Nephron (organoid): ENCODE results near the gene TEX13D.

ENCODE experiments used
- H3K27ac Mint-ChIP-seq, 3 experiments: 2 replicates each; pipeline ENCODE4 v1.8.0; 2020; ENCODE audit warnings: mixed read lengths in 3 of 3, mild to moderate bottlenecking in 2 of 3, moderate library complexity in 1 of 3
- H3K27me3 Mint-ChIP-seq: 2 replicates; pipeline ENCODE4 v1.8.0; 2021; ENCODE audit warnings: low read depth, mild to moderate bottlenecking, moderate library complexity, mixed read lengths
- H3K36me3 Mint-ChIP-seq: 2 replicates; pipeline ENCODE4 v1.8.0; 2020; ENCODE audit warnings: low read depth, mixed read lengths
- H3K4me1 Mint-ChIP-seq: 2 replicates; pipeline ENCODE4 v1.8.0; 2020; ENCODE audit warnings: mixed read lengths
- H3K4me3 Mint-ChIP-seq, 3 experiments: 2 replicates each; pipeline ENCODE4 v1.8.0; 2020; ENCODE audit warnings: mild to moderate bottlenecking in 3 of 3, mixed read lengths in 3 of 3, moderate library complexity in 2 of 3
- H3K9me3 Mint-ChIP-seq: 2 replicates; pipeline ENCODE4 v1.8.0; 2020; ENCODE audit warnings: mixed read lengths
- CTCF ChIP-seq, 3 experiments: fragments of 200-600 bp; sonication (generic); IDR thresholded peaks; one replicate each; pipeline ENCODE4 v1.5.0; 2021; ENCODE audit warnings: antibody characterized with exemption in 3 of 3; ENCODE audit not compliant: unreplicated experiment in 3 of 3

Gene TEX13D

DNA sequence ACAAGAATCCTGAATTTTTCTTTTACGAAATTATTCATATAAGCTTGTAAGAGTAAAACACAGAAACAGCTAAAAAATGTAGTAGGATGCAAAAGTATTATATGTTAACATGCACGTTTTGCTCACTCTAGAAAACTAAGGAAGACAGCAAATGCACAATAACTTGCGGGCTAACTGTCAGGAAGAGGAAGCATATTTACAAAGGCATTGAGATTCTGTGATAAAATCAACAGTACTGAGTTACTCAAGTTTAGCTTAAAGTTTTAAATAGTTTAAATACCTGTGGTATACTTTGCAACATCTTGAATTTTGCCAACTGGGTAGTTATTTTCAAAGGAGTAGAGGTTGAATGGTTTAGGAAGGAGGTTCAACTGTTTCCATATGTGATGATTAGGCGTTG, 50.9 kb downstream of the TEX13D start:
- no peak for TF ChIP-seq CTCF (IDR thresholded peaks at IDR 0.05; ENCODE audit: unreplicated experiment in 3 of 3)
- no peaks in the 10 kb centered on the region for H3K36me3 Mint-ChIP-seq
- H3K9me3 Mint-ChIP-seq, result no peaks in the 10 kb centered on the region
- H3K27ac Mint-ChIP-seq, result no peak overlapping the region
- H3K27me3 Mint-ChIP-seq, result peaks cover 12% of the 10 kb centered on the region
- H3K4me3 Mint-ChIP-seq, result no peak overlapping the region
- H3K4me1 Mint-ChIP-seq, result peaks cover 6% of the 10 kb centered on the region

DNA sequence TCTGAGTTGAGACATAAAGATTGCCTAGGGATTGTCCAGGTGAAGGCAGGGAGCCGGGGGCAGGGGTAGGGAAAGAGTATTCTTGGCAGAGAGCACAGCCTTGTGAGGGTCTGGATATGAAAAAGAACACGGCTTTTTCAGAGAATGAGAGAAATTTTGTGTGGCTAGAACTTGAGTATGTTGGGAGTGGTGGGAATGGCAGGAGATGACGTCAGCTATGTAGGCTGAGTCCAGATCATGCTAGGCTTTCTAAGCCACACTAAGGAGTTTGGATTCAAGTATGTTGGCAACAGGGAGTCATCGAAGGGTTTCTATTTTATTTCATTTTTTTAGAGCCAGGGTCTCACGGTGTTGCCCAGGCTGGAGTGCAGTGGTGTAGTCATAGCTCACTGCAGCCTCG, 53.9 kb downstream of the TEX13D start:
- no peaks in the 10 kb centered on the region for H3K4me1 Mint-ChIP-seq
- H3K9me3 Mint-ChIP-seq, result no peaks in the 10 kb centered on the region
- no peak overlapping the region for H3K27ac Mint-ChIP-seq
- no peak overlapping the region for H3K4me3 Mint-ChIP-seq
- no peaks in the 10 kb centered on the region for H3K36me3 Mint-ChIP-seq
- TF ChIP-seq CTCF (IDR thresholded peaks at IDR 0.05; ENCODE audit: unreplicated experiment in 3 of 3), result no peak
- peaks cover 5% of the 10 kb centered on the region for H3K27me3 Mint-ChIP-seq
